Subcutaneous abdominal adipose tissue (tissue), 5 donors: ENCODE data around the gene ATP2B2.

Source experiments
- H3K27ac ChIP-seq: one replicate; pipeline ENCODE4 v1.7.0; 2013; ENCODE audit warnings: low read depth, mild to moderate bottlenecking, inconsistent platforms, low read length, moderate library complexity
- H3K27me3 ChIP-seq, 5 donors: one replicate each; pipeline ENCODE4 v1.7.0; 2013; ENCODE audit warnings: low read length in 5 of 5, inconsistent platforms in 1 of 5; ENCODE audit not compliant: control insufficient read depth in 5 of 5, insufficient read depth in 4 of 5
- H3K36me3 ChIP-seq, 5 donors: one replicate each; pipeline ENCODE4 v1.7.0; 2013; ENCODE audit warnings: low read length in 5 of 5; ENCODE audit not compliant: control insufficient read depth in 5 of 5, insufficient read depth in 5 of 5
- H3K4me1 ChIP-seq, 5 donors: one replicate each; pipeline ENCODE4 v1.7.0; 2013; ENCODE audit warnings: low read length in 5 of 5, mild to moderate bottlenecking in 3 of 5, moderate library complexity in 1 of 5; ENCODE audit not compliant: control insufficient read depth in 5 of 5, insufficient read depth in 5 of 5
- H3K4me3 ChIP-seq, 5 donors: one replicate each; pipeline ENCODE4 v1.7.0; 2013; ENCODE audit warnings: low read length in 5 of 5, low read depth in 1 of 5
- H3K9ac ChIP-seq, 5 donors: one replicate each; pipeline ENCODE4 v1.7.0; 2013; ENCODE audit warnings: low read length in 5 of 5, mild to moderate bottlenecking in 4 of 5, moderate library complexity in 3 of 5
- H3K9me3 ChIP-seq, 5 donors: one replicate each; pipeline ENCODE4 v1.7.0; 2013; ENCODE audit warnings: low read length in 5 of 5; ENCODE audit not compliant: control insufficient read depth in 5 of 5
- donor health status: healthy.
- donor health status: healthy.
- donor health status: healthy.
- donor health status: healthy.
- donor health status: healthy.

ATP2B2 gene

DNA sequence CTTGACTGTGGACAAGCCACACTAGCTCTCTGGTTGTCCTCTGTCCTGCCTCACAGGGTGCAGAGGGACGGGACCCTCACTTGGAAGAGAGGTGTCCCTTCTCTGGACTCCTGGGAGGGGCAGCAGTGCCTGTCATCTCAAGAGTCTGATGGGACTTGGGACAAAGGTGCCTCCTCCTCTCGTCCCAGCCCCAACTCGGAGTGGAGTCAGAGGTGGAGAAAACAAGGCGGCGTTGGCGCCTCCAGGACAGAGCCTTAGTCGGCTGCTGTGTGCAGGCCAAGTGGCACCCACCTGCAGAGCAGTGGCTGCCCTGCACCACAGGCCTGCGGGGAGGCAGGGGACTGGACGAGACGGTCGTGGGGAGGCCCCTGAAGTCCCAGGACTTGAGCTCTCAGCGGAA, 175.1 kb downstream of the ATP2B2 start:
- no peak overlapping the region for H3K9ac ChIP-seq
- H3K9me3 ChIP-seq = no peaks in the 10 kb centered on the region
- H3K4me3 ChIP-seq = no peak overlapping the region
- no peaks in the 10 kb centered on the region for H3K36me3 ChIP-seq
- H3K27me3 ChIP-seq = peaks cover 7 to 30% (median 24%) of the 10 kb centered on the region in 5 donors
- H3K4me1 ChIP-seq = no peaks in the 10 kb centered on the region
- H3K27ac ChIP-seq = no peak overlapping the region

DNA sequence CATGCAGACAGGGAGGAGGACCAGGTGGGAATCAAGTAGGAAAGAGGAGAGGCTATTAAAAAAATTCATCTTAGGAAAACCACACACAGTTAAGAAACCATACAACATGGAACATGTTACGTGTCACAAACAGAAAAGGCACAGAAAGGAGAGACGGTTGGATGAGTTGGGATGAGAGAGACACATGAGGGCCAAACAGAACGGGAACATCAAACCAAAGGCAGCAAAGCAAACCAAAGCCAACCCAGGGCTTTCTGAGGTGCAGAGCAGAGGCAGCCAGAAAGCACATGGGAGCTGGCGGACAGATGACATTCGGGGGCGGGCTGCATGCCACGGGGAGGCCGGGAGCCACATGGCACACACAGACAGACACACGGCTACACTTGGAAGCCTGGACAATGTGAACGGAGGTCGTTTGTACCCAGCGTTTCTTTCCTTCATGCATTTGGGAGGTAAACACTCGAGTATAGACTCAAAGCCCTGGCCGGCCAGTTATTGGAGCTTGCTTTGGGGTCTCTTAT, 175.8 kb downstream of the ATP2B2 start:
- Histone ChIP-seq H3K9ac (no peak overlapping the region), H3K27me3 (peaks cover 7 to 30% (median 24%) of the 10 kb centered on the region in 5 donors), H3K4me3 (no peak overlapping the region), H3K27ac (no peak overlapping the region), H3K9me3 (no peaks in the 10 kb centered on the region), H3K36me3 (no peaks in the 10 kb centered on the region), H3K4me1 (peaks cover 0 to under 1% (median 0%) of the 10 kb centered on the region in 5 donors)

DNA sequence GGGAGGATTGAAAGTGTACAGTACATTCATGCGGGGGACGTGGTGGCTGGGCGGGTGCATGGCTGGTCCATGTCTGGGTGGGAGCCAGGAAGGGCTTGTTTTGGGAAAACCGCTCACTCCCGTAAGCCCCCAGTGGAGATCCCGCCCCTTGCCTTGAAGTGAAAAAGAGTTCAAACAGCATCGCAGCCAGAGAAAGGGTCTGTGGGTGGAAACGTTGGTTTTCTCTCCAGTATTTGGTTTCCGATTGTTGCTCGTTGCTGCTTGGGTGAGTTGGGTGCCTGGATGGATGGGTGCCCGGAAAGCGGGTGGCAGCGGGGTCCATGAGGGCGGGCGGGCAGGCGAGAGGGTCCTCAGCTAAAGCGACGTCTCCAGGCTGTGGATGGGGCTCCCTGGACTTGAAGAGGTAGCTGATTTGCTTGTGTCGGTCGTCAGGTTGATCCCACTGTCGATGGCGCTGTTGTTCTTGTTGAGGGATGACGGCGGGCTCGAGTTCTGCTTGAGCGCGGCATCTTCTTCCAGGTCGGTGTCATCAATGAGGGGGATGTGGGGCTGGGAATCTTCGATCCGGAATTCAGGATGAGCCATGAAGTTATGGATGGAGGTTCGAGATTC, 176.8 kb downstream of the ATP2B2 start:
- no peaks in the 10 kb centered on the region for H3K9me3 ChIP-seq
- H3K9ac ChIP-seq = no peak overlapping the region
- peaks cover 0 to 8% (median 0%) of the 10 kb centered on the region in 5 donors for H3K4me1 ChIP-seq
- no peak overlapping the region for H3K4me3 ChIP-seq
- peaks cover 7 to 30% (median 24%) of the 10 kb centered on the region in 5 donors for H3K27me3 ChIP-seq
- H3K27ac ChIP-seq = no peak overlapping the region
- no peaks in the 10 kb centered on the region for H3K36me3 ChIP-seq

DNA sequence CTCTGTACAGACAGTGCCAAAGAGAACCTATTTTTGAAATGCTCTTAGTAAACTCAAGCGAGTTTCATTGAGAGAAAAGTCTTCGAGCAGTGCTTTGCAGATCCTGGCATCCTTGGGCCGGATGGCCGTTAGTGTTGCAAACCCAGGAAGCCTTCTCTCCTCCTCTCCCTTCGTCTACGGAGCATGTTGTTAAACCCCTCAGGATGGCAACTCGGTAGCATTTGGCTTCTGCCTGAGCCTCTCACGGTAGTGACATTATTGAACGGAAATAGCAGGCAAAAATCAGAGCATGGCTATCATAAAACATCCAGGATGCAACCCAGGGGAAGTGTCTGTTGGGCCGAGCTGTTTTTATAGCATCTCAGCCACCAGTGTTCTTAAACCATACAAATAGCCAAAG, 177.8 kb downstream of the ATP2B2 start:
- Histone ChIP-seq H3K9ac (no peak overlapping the region), H3K9me3 (no peaks in the 10 kb centered on the region), H3K4me1 (peaks cover 0 to 8% (median 0%) of the 10 kb centered on the region in 5 donors), H3K27me3 (peaks cover 7 to 30% (median 24%) of the 10 kb centered on the region in 5 donors), H3K4me3 (no peak overlapping the region), H3K27ac (no peak overlapping the region), H3K36me3 (no peaks in the 10 kb centered on the region)

DNA sequence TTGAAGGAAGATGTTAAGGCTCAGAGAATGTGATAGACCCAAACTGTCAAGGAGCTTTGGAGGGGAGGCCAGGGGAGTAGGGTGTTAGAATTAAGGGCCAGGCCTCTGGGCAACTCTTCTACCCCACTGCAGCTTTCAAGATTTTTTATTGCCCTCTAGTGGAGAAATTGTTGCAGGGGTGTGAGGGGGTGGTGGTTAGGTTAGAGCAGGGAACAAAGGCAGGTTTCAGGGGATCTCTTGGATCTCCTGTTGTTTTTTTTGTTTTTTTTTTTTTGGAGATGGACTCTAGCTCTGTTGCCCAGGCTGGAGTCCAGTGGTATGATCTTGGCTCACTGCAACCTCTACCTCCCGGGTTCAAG, 183.1 kb downstream of the ATP2B2 start:
- Histone ChIP-seq H3K9me3 (no peaks in the 10 kb centered on the region), H3K4me3 (no peak overlapping the region), H3K4me1 (peaks cover 2 to 27% (median 20%) of the 10 kb centered on the region in 5 donors), H3K27ac (no peak overlapping the region), H3K9ac (no peak overlapping the region), H3K27me3 (peaks cover 0 to 5% (median 0%) of the 10 kb centered on the region in 5 donors), H3K36me3 (peaks cover 0 to 15% (median 14%) of the 10 kb centered on the region in 5 donors)

DNA sequence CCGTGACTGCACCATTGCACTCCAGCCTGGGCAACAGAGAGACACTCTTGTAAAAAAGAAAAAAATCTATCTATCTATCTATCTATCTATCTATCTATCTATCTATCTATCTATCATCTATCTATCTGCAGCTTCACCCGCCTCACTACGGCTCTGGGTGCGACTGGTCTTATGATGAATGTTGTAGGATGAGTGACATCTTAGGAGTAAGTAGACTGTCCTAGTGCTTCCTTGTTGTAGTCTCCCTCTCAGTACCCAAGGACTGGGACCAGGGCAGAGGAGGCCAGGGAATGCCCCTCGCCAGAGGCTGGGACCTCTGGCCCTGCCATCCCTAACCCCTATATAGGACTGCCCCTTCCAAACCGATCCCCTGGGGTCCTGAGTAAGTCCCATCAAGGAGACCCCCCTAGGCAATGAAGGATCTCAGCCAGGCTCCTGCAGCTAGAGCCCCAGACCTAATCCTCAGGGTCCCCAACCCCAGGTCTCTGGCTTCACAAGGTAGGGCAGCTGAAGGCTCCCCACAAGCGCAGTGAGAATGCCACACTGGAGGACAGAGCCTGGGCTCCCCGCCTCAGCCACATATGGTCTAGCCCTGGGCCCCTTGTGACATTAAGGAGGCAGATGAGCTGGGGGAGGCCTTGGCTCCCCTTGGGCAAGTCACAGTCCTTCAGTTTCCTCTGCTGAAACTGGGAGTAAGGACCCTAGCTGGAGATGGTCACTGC, 183.6 kb downstream of the ATP2B2 start:
- Histone ChIP-seq H3K4me3 (peak overlapping the region in 4 of 5 donors; percentile 75 to 100 (median 98)), H3K27ac (no peak overlapping the region), H3K4me1 (peaks cover 2 to 27% (median 20%) of the 10 kb centered on the region in 5 donors), H3K9ac (peak overlapping the region in 2 of 5 donors; percentile 99 to 100), H3K27me3 (peaks cover 0 to 5% (median 0%) of the 10 kb centered on the region in 5 donors), H3K9me3 (no peaks in the 10 kb centered on the region), H3K36me3 (peaks cover 0 to 20% (median 19%) of the 10 kb centered on the region in 5 donors)

DNA sequence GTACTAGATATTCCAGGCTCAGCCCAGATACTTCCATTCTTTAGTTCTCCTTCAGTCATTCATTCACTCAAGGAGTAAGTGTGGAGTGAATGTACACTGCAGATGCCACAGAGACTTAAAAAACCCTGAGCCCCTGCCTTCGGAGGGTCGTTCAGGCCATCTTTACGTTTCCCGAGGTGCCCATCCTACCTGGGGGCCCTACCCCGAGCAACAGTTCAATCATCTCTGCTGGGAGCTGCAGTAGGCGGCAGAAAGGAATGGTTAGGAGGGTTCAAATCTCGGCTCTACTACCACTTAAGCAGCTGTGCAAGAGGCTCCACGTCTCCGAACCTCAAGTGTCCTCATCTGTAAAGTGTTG, 185.1 kb downstream of the ATP2B2 start:
- peaks cover 6 to 32% (median 21%) of the 10 kb centered on the region in 5 donors for H3K4me1 ChIP-seq

DNA sequence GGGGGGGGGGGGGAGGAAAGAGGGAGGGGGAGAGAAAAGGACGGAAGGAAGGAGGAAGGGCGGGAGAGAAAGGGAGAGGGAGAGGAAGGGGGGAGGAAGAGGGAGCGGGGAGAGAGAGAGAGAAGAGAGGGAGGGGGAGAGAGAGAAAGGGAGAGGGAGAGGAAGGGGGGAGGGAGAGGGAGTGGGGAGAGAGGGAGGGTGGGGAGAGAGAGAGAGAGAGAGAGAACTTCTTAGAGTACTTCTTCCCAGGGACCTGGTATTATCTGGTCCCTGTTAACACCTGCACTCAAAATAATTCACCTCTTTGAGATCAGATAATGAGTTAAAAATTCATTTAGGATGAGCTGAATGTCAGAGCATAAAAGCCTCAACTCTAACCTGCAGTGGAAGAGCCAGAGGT, 185.6 kb downstream of the ATP2B2 start:
- peaks cover 7 to 32% (median 21%) of the 10 kb centered on the region in 5 donors for H3K4me1 ChIP-seq
- H3K9ac ChIP-seq = peak overlapping the region; percentile 99 to 100 (median 100)
- H3K27ac ChIP-seq = peak overlapping the region; percentile 84
- peak overlapping the region; percentile 78 to 100 (median 99) for H3K4me3 ChIP-seq
- no peaks in the 10 kb centered on the region for H3K9me3 ChIP-seq
- H3K36me3 ChIP-seq = peaks cover 1 to 37% (median 36%) of the 10 kb centered on the region in 5 donors
- H3K27me3 ChIP-seq = no peaks in the 10 kb centered on the region

More for the DNA sequence above, 185.1 kb downstream of the ATP2B2 start:
- Histone ChIP-seq H3K9ac (peak overlapping the region; percentile 99 to 100 (median 100)), H3K9me3 (no peaks in the 10 kb centered on the region), H3K27ac (peak overlapping the region; percentile 84), H3K4me3 (peak overlapping the region; percentile 78 to 100 (median 99)), H3K27me3 (no peaks in the 10 kb centered on the region), H3K36me3 (peaks cover 0 to 33% (median 32%) of the 10 kb centered on the region in 5 donors)

DNA sequence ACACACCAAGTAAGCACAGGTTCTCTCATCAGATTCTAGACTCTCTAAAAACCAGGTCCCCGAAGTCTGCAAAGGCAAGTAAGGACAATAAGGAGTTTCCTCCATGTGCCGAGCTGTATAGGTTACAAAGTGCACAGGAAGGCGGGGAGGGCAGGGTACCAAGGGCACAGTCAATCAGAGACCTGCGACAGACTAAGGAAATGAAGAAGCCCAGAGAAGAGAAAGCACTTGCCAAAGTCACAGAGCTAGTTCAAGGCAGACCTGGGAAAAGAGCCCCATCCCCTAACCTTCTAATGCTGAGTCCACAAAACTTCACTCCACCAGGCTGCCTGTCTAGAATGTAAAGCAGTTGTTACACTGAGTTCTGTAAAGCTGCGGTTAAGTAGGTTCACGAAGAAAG, 186.1 kb downstream of the ATP2B2 start:
- H3K36me3 ChIP-seq = peaks cover 7 to 43% (median 42%) of the 10 kb centered on the region in 5 donors
- peak overlapping the region; percentile 7 to 72 (median 25) for H3K9ac ChIP-seq
- peaks cover 7 to 28% (median 21%) of the 10 kb centered on the region in 5 donors for H3K4me1 ChIP-seq
- H3K27ac ChIP-seq = peak overlapping the region; percentile 84
- H3K9me3 ChIP-seq = no peaks in the 10 kb centered on the region
- peak overlapping the region in 4 of 5 donors; percentile 4 to 54 (median 22) for H3K4me3 ChIP-seq
- H3K27me3 ChIP-seq = no peaks in the 10 kb centered on the region

DNA sequence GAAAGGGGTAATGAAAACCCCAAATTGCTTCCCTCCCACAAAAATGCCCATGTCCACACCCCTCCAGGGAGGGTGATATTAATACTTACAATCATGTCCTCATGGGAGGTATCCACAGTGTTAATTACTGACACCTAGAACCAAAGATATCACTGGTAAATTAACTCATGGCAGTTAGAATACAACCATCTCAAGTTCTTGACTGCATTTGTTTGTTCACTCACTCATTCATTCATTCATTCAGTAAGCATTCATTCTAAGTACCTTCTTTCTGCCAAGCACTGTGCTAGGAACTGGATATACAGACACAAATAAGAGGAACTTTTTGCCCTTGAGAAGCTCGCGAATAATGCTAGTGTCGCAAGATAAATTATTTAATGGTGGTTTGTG, 187.4 kb downstream of the ATP2B2 start:
- Histone ChIP-seq H3K9ac (no peak overlapping the region), H3K27me3 (no peaks in the 10 kb centered on the region), H3K4me3 (no peak overlapping the region), H3K27ac (no peak overlapping the region), H3K9me3 (no peaks in the 10 kb centered on the region), H3K4me1 (peaks cover 7 to 24% (median 21%) of the 10 kb centered on the region in 5 donors), H3K36me3 (peaks cover 8 to 56% (median 52%) of the 10 kb centered on the region in 5 donors)
